Mammary epithelial cell (primary cell): Measurements from ENCODE around the gene SLC50A1.

ENCODE experiments used
- CTCF ChIP-seq, 2 donors: IDR thresholded peaks in 1 of 2; conservative IDR thresholded peaks in 1 of 2; 2 replicates each; pipeline ENCODE4 v1.5.1; 2011 to 2012; ENCODE audit warnings: inconsistent platforms in 2 of 2, low read length in 2 of 2, mild to moderate bottlenecking in 2 of 2, control low read depth in 1 of 2, low read depth in 1 of 2; ENCODE audit not compliant: insufficient read depth in 1 of 2; ENCODE audit errors: extremely low read depth in 1 of 2
- EZH2 ChIP-seq: IDR thresholded peaks from 2 replicates; pipeline ENCODE4 v1.6.1; 2012; ENCODE audit warnings: low read length, inconsistent platforms, borderline replicate concordance

- no peak for TF ChIP-seq CTCF (conservative IDR thresholded peaks at IDR 0.05 in 1 of 2, IDR thresholded peaks at IDR 0.05 in 1 of 2; ENCODE audit: extremely low read depth in 1 of 2, insufficient read depth in 1 of 2, low read depth in 1 of 2, low read length in 2 of 2)
- TF ChIP-seq EZH2: no peak
Observed at GRCh38 chr1:155158991-155159390, 23.3 kb downstream of the SLC50A1 start.
